HG03108 (cell line): Measurements from ENCODE around the gene PRICKLE2.

Source experiments
- ATAC-seq: cut with Tn5 transposase; IDR thresholded peaks from one replicate; pipeline ENCODE4 v1.9.1; 2021; ENCODE audit warnings: moderate library complexity; ENCODE audit not compliant: unreplicated experiment

Gene PRICKLE2

GRCh38 chr3:64054488-64054887 is 170.8 kb downstream of the PRICKLE2 start:
- no peak for ATAC-seq

GRCh38 chr3:64053581-64053980 is 171.7 kb downstream of the PRICKLE2 start:
- ATAC-seq: no peak

- no peak for ATAC-seq
Measured at GRCh38 chr3:64053117-64053516, 172.1 kb downstream of the PRICKLE2 start.

- no peak for ATAC-seq
Measured at GRCh38 chr3:64049832-64050231, 175.4 kb downstream of the PRICKLE2 start.

- no peak for ATAC-seq
Measured at GRCh38 chr3:64049136-64049535, 176.1 kb downstream of the PRICKLE2 start.

GRCh38 chr3:64048631-64049061 is 176.6 kb downstream of the PRICKLE2 start:
- ATAC-seq: no peak

GRCh38 chr3:64047787-64048186 is 177.5 kb downstream of the PRICKLE2 start:
- ATAC-seq: no peak

GRCh38 chr3:64046996-64047594 is 178.2 kb downstream of the PRICKLE2 start:
- ATAC-seq: no peak

- no peak for ATAC-seq
Measured at GRCh38 chr3:64046592-64046991, 178.7 kb downstream of the PRICKLE2 start.

- no peak for ATAC-seq
Measured at GRCh38 chr3:64042952-64043351, 182.3 kb downstream of the PRICKLE2 start.
